ENCODE measurements around the gene CRYGB.

CRYGB gene

GRCh38 chr2:208096080-208096479 is 49.9 kb downstream of the CRYGB start:
- DNase-seq (ENCODE audit: low spot score) = no peak
- H3K27ac ChIP-seq = no peak overlapping the region
- CTCF ChIA-PET = no interaction called here
- POLR2A ChIA-PET (ENCODE audit: low non-redundant PET) = no interaction called here
- no peak for TF ChIP-seq CTCF (conservative IDR thresholded peaks at IDR 0.05; ENCODE audit: low read depth)

DNA sequence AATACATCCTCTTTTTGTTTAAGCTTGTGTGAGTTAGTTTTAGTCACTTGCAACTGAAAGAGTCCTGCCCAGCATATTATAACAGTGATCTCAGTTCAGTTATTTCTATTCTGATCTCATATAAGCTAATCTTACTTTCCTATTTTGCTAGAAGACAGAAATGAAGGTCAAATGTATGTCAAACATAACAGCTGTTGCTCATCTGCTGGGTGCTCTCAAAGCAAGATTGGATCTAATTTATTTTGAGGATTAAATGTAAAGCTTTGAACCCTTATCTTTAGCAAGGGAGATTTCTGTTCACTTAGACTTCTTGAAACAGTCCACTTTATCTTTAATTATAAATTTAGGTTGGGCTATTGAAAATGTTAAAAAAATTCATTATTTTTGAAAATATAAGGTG is 52.8 kb downstream of the CRYGB start:
- no peak for DNase-seq (ENCODE audit: low spot score)
- POLR2A ChIA-PET (ENCODE audit: low non-redundant PET) = no interaction called here
- no peak for TF ChIP-seq CTCF (conservative IDR thresholded peaks at IDR 0.05; ENCODE audit: low read depth)
- no peak overlapping the region for H3K27ac ChIP-seq
- CTCF ChIA-PET = interaction anchor here (0.6 kb wide), 1 partner anchor 131 kb away, joined by 6 read pairs; no protein-coding TSS in a partner anchor

Measured in RWPE1 (cell line).